Neutrophil (primary cell): ENCODE data around the gene MTMR12.
A peak's percentile ranks its signal among the peaks of the same experiment; 100 is the strongest.
"Not testable (repeated sequence)": the region's sequence is repeated elsewhere in the genome, so short reads cannot be mapped to it uniquely, and the experiment has no call there.

Experiments used
- H3K27ac ChIP-seq: fragments of 200-600 bp; sonication (generic); 2 replicates; pipeline ENCODE4 v1.5.1; 2016; ENCODE audit warnings: mild to moderate bottlenecking, moderate library complexity
- H3K27me3 ChIP-seq: fragments of 200-600 bp; sonication (generic); 2 replicates; pipeline ENCODE4 v1.6.0; 2016; ENCODE audit warnings: mild to moderate bottlenecking
- H3K36me3 ChIP-seq: fragments of 200-600 bp; sonication (generic); 2 replicates; pipeline ENCODE4 v1.5.1; 2017
- H3K4me1 ChIP-seq, 2 experiments: fragments of 200-600 bp in 1 of 2; sonication (generic) in 1 of 2; 1 replicate in 1 of 2; 2 replicates in 1 of 2; pipeline versions ENCODE4 v1.5.1 to v1.6.1; 2013 to 2016; ENCODE audit warnings: low read depth in 1 of 2, low read length in 1 of 2, mild to moderate bottlenecking in 1 of 2, moderate library complexity in 1 of 2; ENCODE audit not compliant: control insufficient read depth in 1 of 2, insufficient read depth in 1 of 2
- H3K4me3 ChIP-seq, 2 experiments: fragments of 200-600 bp in 1 of 2; sonication (generic) in 1 of 2; 1 replicate in 1 of 2; 2 replicates in 1 of 2; pipeline ENCODE4 v1.5.1; 2013 to 2016; ENCODE audit warnings: low read depth in 1 of 2, low read length in 1 of 2, mild to moderate bottlenecking in 1 of 2, moderate library complexity in 1 of 2
- H3K9me3 ChIP-seq: fragments of 200-600 bp; sonication (generic); 2 replicates; pipeline ENCODE4 v1.5.1; 2016
- CTCF ChIP-seq: fragments of 200-600 bp; sonication (generic); IDR thresholded peaks from 2 replicates; pipeline ENCODE4 v1.5.1; 2016; ENCODE audit warnings: antibody characterized with exemption

The MTMR12 gene

GRCh38 chr5:32319392-32319791 lies 6.7 kb upstream of the MTMR12 start:
- TF ChIP-seq CTCF = no peak
- no peaks in the 10 kb centered on the region for H3K27me3 ChIP-seq
- no peak overlapping the region for H3K4me3 ChIP-seq
- H3K36me3 ChIP-seq = no peaks in the 10 kb centered on the region
- no peaks in the 10 kb centered on the region for H3K4me1 ChIP-seq
- peaks cover 4% of the 10 kb centered on the region for H3K9me3 ChIP-seq
- no peak overlapping the region for H3K27ac ChIP-seq

- Histone ChIP-seq H3K36me3 (no peaks in the 10 kb centered on the region), H3K4me1 (peaks cover 3 to 7% of the 10 kb centered on the region in 2 experiments), H3K27me3 (peaks cover 6% of the 10 kb centered on the region), H3K27ac (no peak overlapping the region), H3K4me3 (no peak overlapping the region), H3K9me3 (peaks cover 3% of the 10 kb centered on the region)
- no peak for TF ChIP-seq CTCF
These were observed 4.3 kb upstream of the MTMR12 start for GRCh38 chr5:32317041-32317440.

GRCh38 chr5:32315221-32316014 lies 2.7 kb upstream of the MTMR12 start:
- peaks cover 10 to 14% of the 10 kb centered on the region in 2 experiments for H3K4me1 ChIP-seq
- H3K36me3 ChIP-seq = no peaks in the 10 kb centered on the region
- no peaks in the 10 kb centered on the region for H3K9me3 ChIP-seq
- no peak overlapping the region for H3K27ac ChIP-seq
- no peak overlapping the region for H3K4me3 ChIP-seq
- no peak for TF ChIP-seq CTCF
- peaks cover 23% of the 10 kb centered on the region for H3K27me3 ChIP-seq

GRCh38 chr5:32314658-32315057 lies 1.9 kb upstream of the MTMR12 start:
- TF ChIP-seq CTCF = no peak
- Histone ChIP-seq H3K9me3 (no peaks in the 10 kb centered on the region), H3K27me3 (peaks cover 30% of the 10 kb centered on the region), H3K4me3 (no peak overlapping the region), H3K4me1 (peaks cover 10 to 14% of the 10 kb centered on the region in 2 experiments), H3K27ac (no peak overlapping the region), H3K36me3 (no peaks in the 10 kb centered on the region)

- not testable (repeated sequence) for H3K27ac ChIP-seq, H3K9me3 ChIP-seq, H3K36me3 ChIP-seq, H3K4me3 ChIP-seq
- H3K4me1 ChIP-seq = peaks cover 10 to 14% of the 10 kb centered on the region in 2 experiments
- H3K27me3 ChIP-seq = peaks cover 36% of the 10 kb centered on the region
These were observed 1.4 kb upstream of the MTMR12 start for GRCh38 chr5:32314152-32314488.

GRCh38 chr5:32312197-32312594 lies 543 bp downstream of the MTMR12 start:
- Histone ChIP-seq H3K4me1 (peaks cover 10 to 14% of the 10 kb centered on the region in 2 experiments), H3K36me3 (no peaks in the 10 kb centered on the region), H3K27ac (peak overlapping the region; percentile 85), H3K27me3 (peaks cover 42% of the 10 kb centered on the region), H3K9me3 (no peaks in the 10 kb centered on the region), H3K4me3 (peak overlapping the region; percentile 59 to 72)
- no peak for TF ChIP-seq CTCF
